IPS-15b (cell line): ENCODE measurements around the gene UGT8.
"Not testable (repeated sequence)": the region's sequence is repeated elsewhere in the genome, so short reads cannot be mapped to it uniquely, and the experiment has no call there.

Experiments used
- H3K27me3 ChIP-seq: one replicate; pipeline ENCODE4 v1.6.1; 2013; ENCODE audit warnings: low read length; ENCODE audit not compliant: control insufficient read depth, insufficient read depth
- H3K36me3 ChIP-seq: one replicate; pipeline ENCODE4 v1.6.1; 2013; ENCODE audit warnings: low read length; ENCODE audit not compliant: control insufficient read depth, insufficient read depth
- H3K4me1 ChIP-seq: one replicate; pipeline ENCODE4 v1.6.1; 2013; ENCODE audit warnings: mild to moderate bottlenecking, low read length; ENCODE audit not compliant: control insufficient read depth, insufficient read depth
- H3K4me3 ChIP-seq: one replicate; pipeline ENCODE4 v1.5.1; 2013; ENCODE audit warnings: low read depth, low read length
- H3K9ac ChIP-seq: one replicate; pipeline ENCODE4 v1.6.1; 2013; ENCODE audit warnings: low read depth, mild to moderate bottlenecking, low read length
- H3K9me3 ChIP-seq: one replicate; pipeline ENCODE4 v1.6.1; 2013; ENCODE audit warnings: mild to moderate bottlenecking, low read length; ENCODE audit not compliant: control insufficient read depth, insufficient read depth

The UGT8 gene

GRCh38 chr4:114663083-114663482, 64.5 kb downstream of the UGT8 start:
- Histone ChIP-seq H3K9ac (no peak overlapping the region), H3K4me1 (no peaks in the 10 kb centered on the region), H3K27me3 (no peaks in the 10 kb centered on the region), H3K36me3 (no peaks in the 10 kb centered on the region), H3K4me3 (no peak overlapping the region), H3K9me3 (no peaks in the 10 kb centered on the region)

- Histone ChIP-seq H3K9me3 (no peaks in the 10 kb centered on the region), H3K4me1 (no peaks in the 10 kb centered on the region), H3K27me3 (no peaks in the 10 kb centered on the region), H3K4me3 (no peak overlapping the region), H3K9ac (no peak overlapping the region), H3K36me3 (no peaks in the 10 kb centered on the region)
Measured at GRCh38 chr4:114668577-114668976, 70.0 kb downstream of the UGT8 start.

GRCh38 chr4:114670733-114671132, 72.1 kb downstream of the UGT8 start:
- not testable (repeated sequence) for H3K27me3 ChIP-seq, H3K36me3 ChIP-seq

GRCh38 chr4:114673306-114673705, 74.7 kb downstream of the UGT8 start:
- Histone ChIP-seq H3K9ac (no peak overlapping the region), H3K4me1 (no peaks in the 10 kb centered on the region), H3K9me3 (no peaks in the 10 kb centered on the region)

More at GRCh38 chr4:114670733-114671132, 72.1 kb downstream of the UGT8 start:
- not testable (repeated sequence) for H3K4me3 ChIP-seq, H3K9me3 ChIP-seq, H3K9ac ChIP-seq, H3K4me1 ChIP-seq

GRCh38 chr4:114674080-114674479, 75.5 kb downstream of the UGT8 start:
- Histone ChIP-seq H3K36me3 (no peaks in the 10 kb centered on the region), H3K9me3 (no peaks in the 10 kb centered on the region), H3K9ac (no peak overlapping the region), H3K4me3 (no peak overlapping the region), H3K27me3 (no peaks in the 10 kb centered on the region), H3K4me1 (no peaks in the 10 kb centered on the region)

More at GRCh38 chr4:114673306-114673705, 74.7 kb downstream of the UGT8 start:
- H3K4me3 ChIP-seq = no peak overlapping the region
- H3K27me3 ChIP-seq = no peaks in the 10 kb centered on the region
- no peaks in the 10 kb centered on the region for H3K36me3 ChIP-seq

GRCh38 chr4:114677346-114677979, 78.9 kb downstream of the UGT8 start:
- Histone ChIP-seq H3K9ac (no peak overlapping the region), H3K36me3 (no peaks in the 10 kb centered on the region), H3K4me1 (no peaks in the 10 kb centered on the region), H3K27me3 (no peaks in the 10 kb centered on the region), H3K9me3 (no peaks in the 10 kb centered on the region), H3K4me3 (no peak overlapping the region)

- H3K9ac ChIP-seq = no peak overlapping the region
- H3K4me1 ChIP-seq = no peaks in the 10 kb centered on the region
- H3K9me3 ChIP-seq = no peaks in the 10 kb centered on the region
- H3K27me3 ChIP-seq = no peaks in the 10 kb centered on the region
- no peaks in the 10 kb centered on the region for H3K36me3 ChIP-seq
- H3K4me3 ChIP-seq = no peak overlapping the region
Measured at GRCh38 chr4:114684462-114684861, 85.9 kb downstream of the UGT8 start.

- Histone ChIP-seq H3K4me1 (no peaks in the 10 kb centered on the region), H3K27me3 (no peaks in the 10 kb centered on the region), H3K4me3 (no peak overlapping the region), H3K9me3 (no peaks in the 10 kb centered on the region), H3K36me3 (no peaks in the 10 kb centered on the region), H3K9ac (no peak overlapping the region)
Measured at GRCh38 chr4:114688059-114688458, 89.5 kb downstream of the UGT8 start.

GRCh38 chr4:114690571-114690970, 92.0 kb downstream of the UGT8 start:
- Histone ChIP-seq H3K4me3 (no peak overlapping the region), H3K4me1 (no peaks in the 10 kb centered on the region), H3K36me3 (no peaks in the 10 kb centered on the region), H3K27me3 (no peaks in the 10 kb centered on the region), H3K9ac (no peak overlapping the region), H3K9me3 (no peaks in the 10 kb centered on the region)

GRCh38 chr4:114691865-114692264, 93.3 kb downstream of the UGT8 start:
- Histone ChIP-seq H3K36me3 (no peaks in the 10 kb centered on the region), H3K27me3 (no peaks in the 10 kb centered on the region), H3K9me3 (no peaks in the 10 kb centered on the region), H3K9ac (no peak overlapping the region), H3K4me1 (no peaks in the 10 kb centered on the region), H3K4me3 (no peak overlapping the region)

GRCh38 chr4:114692958-114693357, 94.4 kb downstream of the UGT8 start:
- H3K9ac ChIP-seq = no peak overlapping the region
- H3K36me3 ChIP-seq = no peaks in the 10 kb centered on the region
- no peaks in the 10 kb centered on the region for H3K9me3 ChIP-seq
- no peaks in the 10 kb centered on the region for H3K27me3 ChIP-seq
- no peak overlapping the region for H3K4me3 ChIP-seq
- no peaks in the 10 kb centered on the region for H3K4me1 ChIP-seq

- Histone ChIP-seq H3K4me3 (no peak overlapping the region), H3K27me3 (no peaks in the 10 kb centered on the region), H3K36me3 (no peaks in the 10 kb centered on the region), H3K9ac (no peak overlapping the region), H3K4me1 (no peaks in the 10 kb centered on the region), H3K9me3 (no peaks in the 10 kb centered on the region)
Measured at GRCh38 chr4:114694770-114695169, 96.2 kb downstream of the UGT8 start.
